Measurements from ENCODE around the gene PJA1. TPM values are rescaled to one million over a fixed set of nuclear protein-coding genes. Genes with fewer than 3 reads are reported as not detected.

PJA1 gene
- total RNA-seq, 5 donors from 2014 or later (not counting 1 experiment from before 2014, with no cell fraction given), result 23.8 to 32.2 (median 26.8) TPM

GRCh38 chrX:69153060-69153730 is 12.1 kb downstream of the PJA1 start:
- Histone ChIP-seq H3K9me3 (no peaks in the 10 kb centered on the region), H3K27me3 (replicated peaks in 1 of 2; ENCODE audit: control insufficient read depth in 2 of 2, extremely low read depth in 1 of 2, insufficient read depth in 2 of 2, low read length in 1 of 2) (peaks cover 0 to 2% of the 10 kb centered on the region in 2 experiments), H3K36me3 (ENCODE audit: control insufficient read depth in 2 of 2, extremely low read depth in 1 of 2, insufficient read depth in 1 of 2, low read length in 1 of 2) (no peaks in the 10 kb centered on the region), H3K4me1 (ENCODE audit: control insufficient read depth in 1 of 2, extremely low read depth in 1 of 2, insufficient read depth in 2 of 2, low read length in 2 of 2) (no peaks in the 10 kb centered on the region), H3K27ac (ENCODE audit: low read length) (no peak overlapping the region), H3K4me3 (ENCODE audit: control insufficient read depth in 1 of 2, extremely low read depth in 1 of 2, low read length in 1 of 2) (no peak overlapping the region)
- Mint-ChIP-seq H3K4me3 (no peak overlapping the region), H3K4me1 (no peaks in the 10 kb centered on the region), H3K27me3 (peaks cover 2 to 18% of the 10 kb centered on the region in 2 donors), H3K9me3 (no peaks in the 10 kb centered on the region), H3K36me3 (no peaks in the 10 kb centered on the region), H3K27ac (no peak overlapping the region)
- 90% methylated on average over 2 of the region's 8 CpGs for WGBS (ENCODE audit: insufficient coverage)
- ChIA-PET CTCF (no interaction called here), POLR2A (no interaction called here)
- no peak for DNase-seq
- no peak for ATAC-seq (replicated peaks in 1 of 4)

GRCh38 chrX:69152417-69152841 is 12.8 kb downstream of the PJA1 start:
- Histone ChIP-seq H3K4me3 (ENCODE audit: control insufficient read depth in 1 of 2, extremely low read depth in 1 of 2, low read length in 1 of 2) (no peak overlapping the region), H3K27ac (ENCODE audit: low read length) (no peak overlapping the region), H3K27me3 (replicated peaks in 1 of 2; ENCODE audit: control insufficient read depth in 2 of 2, extremely low read depth in 1 of 2, insufficient read depth in 2 of 2, low read length in 1 of 2) (peaks cover 0 to 2% of the 10 kb centered on the region in 2 experiments), H3K36me3 (ENCODE audit: control insufficient read depth in 2 of 2, extremely low read depth in 1 of 2, insufficient read depth in 1 of 2, low read length in 1 of 2) (no peaks in the 10 kb centered on the region), H3K9me3 (no peaks in the 10 kb centered on the region), H3K4me1 (ENCODE audit: control insufficient read depth in 1 of 2, extremely low read depth in 1 of 2, insufficient read depth in 2 of 2, low read length in 2 of 2) (no peaks in the 10 kb centered on the region)
- ChIA-PET CTCF (no interaction called here), POLR2A (no interaction called here)
- H3K4me3 Mint-ChIP-seq, result no peak overlapping the region
- H3K27me3 Mint-ChIP-seq, result peaks cover 2 to 19% of the 10 kb centered on the region in 2 donors
- WGBS (ENCODE audit: insufficient coverage), result no CpG with 5 or more reads among the region's 1 CpG
- no peaks in the 10 kb centered on the region for H3K36me3 Mint-ChIP-seq
- no peak for ATAC-seq (replicated peaks in 1 of 4)
- H3K9me3 Mint-ChIP-seq, result no peaks in the 10 kb centered on the region
- DNase-seq, result no peak
- no peak overlapping the region for H3K27ac Mint-ChIP-seq
- no peaks in the 10 kb centered on the region for H3K4me1 Mint-ChIP-seq

GRCh38 chrX:69151866-69152284 is 13.4 kb downstream of the PJA1 start:
- Mint-ChIP-seq H3K27ac (no peak overlapping the region), H3K27me3 (peaks cover 2 to 19% of the 10 kb centered on the region in 2 donors), H3K4me1 (no peaks in the 10 kb centered on the region), H3K9me3 (no peaks in the 10 kb centered on the region), H3K4me3 (no peak overlapping the region), H3K36me3 (no peaks in the 10 kb centered on the region)
- no peak overlapping the region for H3K4me3 ChIP-seq (ENCODE audit: control insufficient read depth in 1 of 2, extremely low read depth in 1 of 2, low read length in 1 of 2)
- ChIA-PET CTCF (no interaction called here), POLR2A (no interaction called here)
- WGBS (ENCODE audit: insufficient coverage), result 67% methylated on average over 1 of the region's 2 CpGs
- H3K27me3 ChIP-seq (replicated peaks in 1 of 2; ENCODE audit: control insufficient read depth in 2 of 2, extremely low read depth in 1 of 2, insufficient read depth in 2 of 2, low read length in 1 of 2), result peaks cover 0 to 2% of the 10 kb centered on the region in 2 experiments
- no peak for DNase-seq
- no peak for ATAC-seq (replicated peaks in 1 of 4)
- H3K27ac ChIP-seq (ENCODE audit: low read length), result no peak overlapping the region
- H3K9me3 ChIP-seq, result no peaks in the 10 kb centered on the region
- no peaks in the 10 kb centered on the region for H3K4me1 ChIP-seq (ENCODE audit: control insufficient read depth in 1 of 2, extremely low read depth in 1 of 2, insufficient read depth in 2 of 2, low read length in 2 of 2)
- no peaks in the 10 kb centered on the region for H3K36me3 ChIP-seq (ENCODE audit: control insufficient read depth in 2 of 2, extremely low read depth in 1 of 2, insufficient read depth in 1 of 2, low read length in 1 of 2)

GRCh38 chrX:69150281-69150960 is 14.8 kb downstream of the PJA1 start:
- CTCF ChIA-PET, result no interaction called here
- Mint-ChIP-seq H3K4me1 (no peaks in the 10 kb centered on the region), H3K4me3 (no peak overlapping the region), H3K36me3 (no peaks in the 10 kb centered on the region), H3K27me3 (peaks cover 2 to 28% of the 10 kb centered on the region in 2 donors), H3K27ac (no peak overlapping the region), H3K9me3 (no peaks in the 10 kb centered on the region)
- H3K4me1 ChIP-seq (ENCODE audit: control insufficient read depth in 1 of 2, extremely low read depth in 1 of 2, insufficient read depth in 2 of 2, low read length in 2 of 2), result no peaks in the 10 kb centered on the region
- H3K27me3 ChIP-seq (replicated peaks in 1 of 2; ENCODE audit: control insufficient read depth in 2 of 2, extremely low read depth in 1 of 2, insufficient read depth in 2 of 2, low read length in 1 of 2), result peaks cover 0 to 2% of the 10 kb centered on the region in 2 experiments
- no peak overlapping the region for H3K4me3 ChIP-seq (ENCODE audit: control insufficient read depth in 1 of 2, extremely low read depth in 1 of 2, low read length in 1 of 2)
- POLR2A ChIA-PET, result no interaction called here
- H3K27ac ChIP-seq (ENCODE audit: low read length), result no peak overlapping the region
- H3K36me3 ChIP-seq (ENCODE audit: control insufficient read depth in 2 of 2, extremely low read depth in 1 of 2, insufficient read depth in 1 of 2, low read length in 1 of 2), result no peaks in the 10 kb centered on the region
- H3K9me3 ChIP-seq, result no peaks in the 10 kb centered on the region
- ATAC-seq (replicated peaks in 1 of 4) (no peak), DNase-seq (no peak)
- no CpG with 5 or more reads among the region's 12 CpGs for WGBS (ENCODE audit: insufficient coverage)

GRCh38 chrX:69149466-69150280 is 15.6 kb downstream of the PJA1 start:
- Mint-ChIP-seq H3K4me1 (no peaks in the 10 kb centered on the region), H3K36me3 (no peaks in the 10 kb centered on the region), H3K9me3 (no peaks in the 10 kb centered on the region), H3K4me3 (no peak overlapping the region), H3K27ac (no peak overlapping the region), H3K27me3 (peaks cover 2 to 28% of the 10 kb centered on the region in 2 donors)
- no peaks in the 10 kb centered on the region for H3K4me1 ChIP-seq (ENCODE audit: control insufficient read depth in 1 of 2, extremely low read depth in 1 of 2, insufficient read depth in 2 of 2, low read length in 2 of 2)
- ChIA-PET CTCF (interaction anchor here in 1 of 2 donors (0.7 kb wide), 1 partner anchor 59 kb away, joined by 7 read pairs; no protein-coding TSS in a partner anchor), POLR2A (no interaction called here)
- DNase-seq (no peak), ATAC-seq (replicated peaks in 1 of 4) (no peak)
- no peaks in the 10 kb centered on the region for H3K9me3 ChIP-seq
- peaks cover 0 to 2% of the 10 kb centered on the region in 2 experiments for H3K27me3 ChIP-seq (replicated peaks in 1 of 2; ENCODE audit: control insufficient read depth in 2 of 2, extremely low read depth in 1 of 2, insufficient read depth in 2 of 2, low read length in 1 of 2)
- no peaks in the 10 kb centered on the region for H3K36me3 ChIP-seq (ENCODE audit: control insufficient read depth in 2 of 2, extremely low read depth in 1 of 2, insufficient read depth in 1 of 2, low read length in 1 of 2)
- H3K4me3 ChIP-seq (ENCODE audit: control insufficient read depth in 1 of 2, extremely low read depth in 1 of 2, low read length in 1 of 2), result no peak overlapping the region
- no peak overlapping the region for H3K27ac ChIP-seq (ENCODE audit: low read length)
- whole genome bisulfite sequencing (ENCODE audit: insufficient coverage), result 15% methylated on average over 4 of the region's 28 CpGs

- POLR2A ChIA-PET, result no interaction called here
- H3K4me1 Mint-ChIP-seq, result no peaks in the 10 kb centered on the region
- Histone ChIP-seq H3K27ac (ENCODE audit: low read length) (no peak overlapping the region), H3K27me3 (replicated peaks in 1 of 2; ENCODE audit: control insufficient read depth in 2 of 2, extremely low read depth in 1 of 2, insufficient read depth in 2 of 2, low read length in 1 of 2) (peaks cover 0 to 2% of the 10 kb centered on the region in 2 experiments), H3K9me3 (no peaks in the 10 kb centered on the region), H3K4me3 (ENCODE audit: control insufficient read depth in 1 of 2, extremely low read depth in 1 of 2, low read length in 1 of 2) (no peak overlapping the region), H3K4me1 (ENCODE audit: control insufficient read depth in 1 of 2, extremely low read depth in 1 of 2, insufficient read depth in 2 of 2, low read length in 2 of 2) (no peaks in the 10 kb centered on the region), H3K36me3 (ENCODE audit: control insufficient read depth in 2 of 2, extremely low read depth in 1 of 2, insufficient read depth in 1 of 2, low read length in 1 of 2) (no peaks in the 10 kb centered on the region)
- H3K36me3 Mint-ChIP-seq, result no peaks in the 10 kb centered on the region
- WGBS (ENCODE audit: insufficient coverage), result no CpG with 5 or more reads among the region's 5 CpGs
- H3K27me3 Mint-ChIP-seq, result peaks cover 2 to 31% of the 10 kb centered on the region in 2 donors
- DNase-seq, result no peak
- CTCF ChIA-PET, result interaction anchor here in 1 of 2 donors (0.7 kb wide), 1 partner anchor 59 kb away, joined by 7 read pairs; no protein-coding TSS in a partner anchor
- H3K4me3 Mint-ChIP-seq, result no peak overlapping the region
- ATAC-seq (replicated peaks in 1 of 4), result no peak
- no peak overlapping the region for H3K27ac Mint-ChIP-seq
- no peaks in the 10 kb centered on the region for H3K9me3 Mint-ChIP-seq
These were observed 16.3 kb downstream of the PJA1 start for GRCh38 chrX:69148946-69149345.

Data from T-cell (primary cell).